DOHH2 (cell line): ENCODE results near the gene ARMC9.

Source experiments
- H3F3A ChIP-seq: fragments of 200-600 bp; sonication (generic), shearing (Covaris generic); 2 replicates; pipeline ENCODE4 v1.6.0; 2016; ENCODE audit warnings: antibody characterized with exemption, mild to moderate bottlenecking; ENCODE audit not compliant: control insufficient read depth, insufficient read depth
- H3K27ac ChIP-seq: fragments of 200-600 bp; sonication (generic); 2 replicates; pipeline ENCODE4 v1.5.1; 2014; ENCODE audit warnings: low read depth, mild to moderate bottlenecking, low read length, moderate library complexity
- H3K27me3 ChIP-seq: fragments of 200-600 bp; sonication (generic); 2 replicates; pipeline ENCODE4 v1.6.1; 2014; ENCODE audit warnings: mild to moderate bottlenecking, low read length, mixed read lengths; ENCODE audit not compliant: control insufficient read depth
- H3K36me3 ChIP-seq: fragments of 200-600 bp; sonication (generic); 2 replicates; pipeline ENCODE4 v1.6.1; 2014; ENCODE audit warnings: mild to moderate bottlenecking, low read length, moderate library complexity, mixed read lengths; ENCODE audit not compliant: control insufficient read depth
- H3K4me1 ChIP-seq: fragments of 200-600 bp; sonication (generic); 2 replicates; pipeline ENCODE4 v1.6.1; 2014; ENCODE audit warnings: mild to moderate bottlenecking, low read length, mixed read lengths; ENCODE audit not compliant: control insufficient read depth
- H3K4me2 ChIP-seq: fragments of 200-600 bp; sonication (generic); 2 replicates; pipeline ENCODE4 v1.6.0; 2014; ENCODE audit warnings: mild to moderate bottlenecking, low read length, moderate library complexity
- H3K4me3 ChIP-seq: fragments of 200-600 bp; sonication (generic); 2 replicates; pipeline ENCODE4 v1.5.1; 2014; ENCODE audit warnings: mild to moderate bottlenecking, low read length, mixed read lengths
- H3K79me2 ChIP-seq: fragments of 200-600 bp; sonication (generic); 2 replicates; pipeline ENCODE4 v1.6.1; 2014; ENCODE audit warnings: mild to moderate bottlenecking, low read length, mixed read lengths; ENCODE audit not compliant: control insufficient read depth
- H3K9me2 ChIP-seq: fragments of 200-600 bp; sonication (generic); replicated peaks from 2 replicates; pipeline ENCODE4 v1.6.1; 2014; ENCODE audit warnings: mild to moderate bottlenecking, low read length, mixed read lengths; ENCODE audit not compliant: control insufficient read depth
- H3K9me3 ChIP-seq: fragments of 200-600 bp; sonication (generic); 2 replicates; pipeline ENCODE4 v1.6.1; 2014; ENCODE audit warnings: antibody characterized with exemption, low read length, mixed read lengths; ENCODE audit not compliant: control insufficient read depth, insufficient read depth
- H4K20me1 ChIP-seq: fragments of 200-600 bp; sonication (generic); 2 replicates; pipeline ENCODE4 v1.6.0; 2014; ENCODE audit warnings: low read depth, mild to moderate bottlenecking, antibody characterized with exemption, low read length, moderate library complexity; ENCODE audit not compliant: control insufficient read depth, insufficient read depth
- CTCF ChIP-seq: fragments of 200-600 bp; sonication (generic); IDR thresholded peaks from one replicate; pipeline ENCODE4 v1.5.1; 2014; ENCODE audit warnings: antibody characterized with exemption, mild to moderate bottlenecking, low read depth, low read length; ENCODE audit not compliant: poor library complexity, severe bottlenecking
- EZH2phosphoT487 ChIP-seq: fragments of 200-600 bp; sonication (generic); IDR thresholded peaks from 2 replicates; pipeline ENCODE4 v1.6.1; 2017; ENCODE audit warnings: borderline replicate concordance, mild to moderate bottlenecking, antibody characterized with exemption, low read length, moderate library complexity, mixed read lengths

The ARMC9 gene

GRCh38 chr2:231160701-231161100 lies 37.7 kb upstream of the ARMC9 start:
- Histone ChIP-seq H3F3A (no peaks in the 10 kb centered on the region), H3K4me3 (no peak overlapping the region), H3K27ac (no peak overlapping the region), H3K9me2 (no peaks in the 10 kb centered on the region), H3K79me2 (no peaks in the 10 kb centered on the region), H3K27me3 (no peaks in the 10 kb centered on the region), H3K36me3 (peaks cover 52% of the 10 kb centered on the region), H3K4me1 (no peaks in the 10 kb centered on the region), H3K4me2 (no peak overlapping the region), H3K9me3 (no peaks in the 10 kb centered on the region), H4K20me1 (no peaks in the 10 kb centered on the region)
- TF ChIP-seq CTCF (no peak), EZH2phosphoT487 (no peak)

GRCh38 chr2:231161252-231161839 lies 37.1 kb upstream of the ARMC9 start:
- no peaks in the 10 kb centered on the region for H3K27me3 ChIP-seq
- TF ChIP-seq EZH2phosphoT487 (no peak), CTCF (no peak)
- H3K36me3 ChIP-seq = peaks cover 55% of the 10 kb centered on the region
- H3K4me3 ChIP-seq = no peak overlapping the region
- H3K4me1 ChIP-seq = no peaks in the 10 kb centered on the region
- no peaks in the 10 kb centered on the region for H3K9me3 ChIP-seq
- no peaks in the 10 kb centered on the region for H4K20me1 ChIP-seq
- H3K9me2 ChIP-seq = no peaks in the 10 kb centered on the region
- H3K79me2 ChIP-seq = no peaks in the 10 kb centered on the region
- H3F3A ChIP-seq = no peaks in the 10 kb centered on the region
- H3K4me2 ChIP-seq = no peak overlapping the region
- no peak overlapping the region for H3K27ac ChIP-seq

- H3K27me3 ChIP-seq = no peaks in the 10 kb centered on the region
- peaks cover 5% of the 10 kb centered on the region for H3K4me1 ChIP-seq
- no peaks in the 10 kb centered on the region for H3K9me3 ChIP-seq
- no peak overlapping the region for H3K4me2 ChIP-seq
- no peaks in the 10 kb centered on the region for H3F3A ChIP-seq
- H3K36me3 ChIP-seq = peaks cover 61% of the 10 kb centered on the region
- H3K9me2 ChIP-seq = no peaks in the 10 kb centered on the region
- no peaks in the 10 kb centered on the region for H4K20me1 ChIP-seq
- H3K4me3 ChIP-seq = no peak overlapping the region
- H3K27ac ChIP-seq = no peak overlapping the region
- TF ChIP-seq CTCF (no peak), EZH2phosphoT487 (no peak)
- H3K79me2 ChIP-seq = no peaks in the 10 kb centered on the region
These were observed 36.5 kb upstream of the ARMC9 start for GRCh38 chr2:231161877-231162329.
